DND-41 (cell line): ENCODE data around the gene GNAS-AS1.

ENCODE experiments used
- EZH2 ChIP-seq: IDR thresholded peaks from 3 replicates; pipeline ENCODE4 v1.6.1; 2012; ENCODE audit warnings: borderline replicate concordance, low read depth, mild to moderate bottlenecking, moderate library complexity, low read length, inconsistent platforms; ENCODE audit not compliant: severe bottlenecking
- TF ChIP-seq, protein P1 (sequence below): IDR thresholded peaks from 2 replicates; pipeline ENCODE4 v1.5.1; 2012; ENCODE audit warnings: borderline replicate concordance, low read length, moderate library complexity, mild to moderate bottlenecking; ENCODE audit not compliant: poor library complexity, severe bottlenecking; ENCODE audit errors: extremely low read depth

DNA sequence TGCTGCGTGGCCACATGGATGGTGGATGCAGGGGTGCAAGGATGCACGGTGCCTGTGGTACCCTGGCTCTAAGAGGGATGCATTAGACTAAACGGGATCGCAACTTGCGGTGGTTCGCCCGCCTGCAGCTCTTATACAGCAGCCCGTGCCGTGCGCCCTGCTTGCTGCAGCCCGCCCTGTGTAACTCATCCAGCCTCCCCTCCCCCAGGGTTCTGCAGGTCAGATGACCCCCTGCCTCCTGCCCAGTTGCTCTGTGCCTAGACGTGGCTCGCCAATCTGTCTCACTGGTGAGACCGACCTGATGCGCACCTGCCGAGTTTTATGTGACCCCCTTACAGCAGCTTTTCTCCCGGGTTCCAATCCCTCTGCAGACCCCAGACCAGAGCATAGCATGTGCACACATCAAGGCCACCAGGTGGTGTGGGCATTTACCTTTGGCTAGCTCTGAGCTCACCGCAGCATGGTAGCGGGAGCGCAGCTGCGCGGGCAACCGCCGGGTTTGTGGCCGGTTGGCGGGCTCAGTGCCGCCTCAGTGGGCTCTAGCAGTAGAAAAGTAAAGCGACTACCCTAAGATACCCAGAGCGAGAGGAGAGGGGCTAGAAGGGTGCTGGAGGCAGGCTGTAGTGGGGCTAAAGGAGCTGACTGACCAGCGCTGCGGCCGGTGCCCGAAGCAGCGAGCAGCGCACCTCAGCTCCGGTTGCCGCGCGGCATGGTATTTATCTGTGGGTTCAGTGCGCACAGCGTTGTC lies 693 bp upstream of the GNAS-AS1 start:
- TF ChIP-seq, protein P1, sequence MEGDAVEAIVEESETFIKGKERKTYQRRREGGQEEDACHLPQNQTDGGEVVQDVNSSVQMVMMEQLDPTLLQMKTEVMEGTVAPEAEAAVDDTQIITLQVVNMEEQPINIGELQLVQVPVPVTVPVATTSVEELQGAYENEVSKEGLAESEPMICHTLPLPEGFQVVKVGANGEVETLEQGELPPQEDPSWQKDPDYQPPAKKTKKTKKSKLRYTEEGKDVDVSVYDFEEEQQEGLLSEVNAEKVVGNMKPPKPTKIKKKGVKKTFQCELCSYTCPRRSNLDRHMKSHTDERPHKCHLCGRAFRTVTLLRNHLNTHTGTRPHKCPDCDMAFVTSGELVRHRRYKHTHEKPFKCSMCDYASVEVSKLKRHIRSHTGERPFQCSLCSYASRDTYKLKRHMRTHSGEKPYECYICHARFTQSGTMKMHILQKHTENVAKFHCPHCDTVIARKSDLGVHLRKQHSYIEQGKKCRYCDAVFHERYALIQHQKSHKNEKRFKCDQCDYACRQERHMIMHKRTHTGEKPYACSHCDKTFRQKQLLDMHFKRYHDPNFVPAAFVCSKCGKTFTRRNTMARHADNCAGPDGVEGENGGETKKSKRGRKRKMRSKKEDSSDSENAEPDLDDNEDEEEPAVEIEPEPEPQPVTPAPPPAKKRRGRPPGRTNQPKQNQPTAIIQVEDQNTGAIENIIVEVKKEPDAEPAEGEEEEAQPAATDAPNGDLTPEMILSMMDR = no peak
- TF ChIP-seq EZH2 = no peak
